HT1080 (cell line): ENCODE measurements around the gene SHANK3. TPM values are rescaled to one million over a fixed set of nuclear protein-coding genes. Genes with fewer than 3 reads are reported as not detected.
"Not testable (repeated sequence)": the region's sequence is repeated elsewhere in the genome, so short reads cannot be mapped to it uniquely, and the experiment has no call there.

ENCODE experiments used
- DNase-seq: peaks from one replicate; pipeline ENCODE4 v3.0.0-alpha.2; 2015; ENCODE audit warnings: low read depth
- total RNA-seq: library from RNA; depleted of rRNA; stranded (reverse); fragments of >200 nt; shearing (Covaris generic); gene quantifications from 2 replicates; pipeline ENCODE4 v1.2.3, GENCODE V29; 2014

SHANK3 gene
- total RNA-seq, 1 experiment from 2014 or later, result 0.58 TPM

- DNase-seq, result not testable (repeated sequence)
Measured at GRCh38 chr22:50643821-50644101, 28.9 kb upstream of the SHANK3 start.

GRCh38 chr22:50653256-50653655, 19.4 kb upstream of the SHANK3 start:
- no peak for DNase-seq

GRCh38 chr22:50654664-50655063, 18.0 kb upstream of the SHANK3 start:
- DNase-seq, result not testable (repeated sequence)

GRCh38 chr22:50656122-50657070, 16.2 kb upstream of the SHANK3 start:
- DNase-seq, result peak; percentile 81

GRCh38 chr22:50657925-50658324, 14.7 kb upstream of the SHANK3 start:
- no peak for DNase-seq

- not testable (repeated sequence) for DNase-seq
Measured at GRCh38 chr22:50659711-50660110, 12.9 kb upstream of the SHANK3 start.

GRCh38 chr22:50660306-50660705, 12.3 kb upstream of the SHANK3 start:
- DNase-seq, result no peak

GRCh38 chr22:50665212-50665611, 7.4 kb upstream of the SHANK3 start:
- DNase-seq, result no peak

GRCh38 chr22:50665738-50666137, 6.9 kb upstream of the SHANK3 start:
- DNase-seq, result no peak

- DNase-seq, result no peak
Measured at GRCh38 chr22:50670513-50670912, 2.1 kb upstream of the SHANK3 start.

GRCh38 chr22:50670914-50671538, 1.6 kb upstream of the SHANK3 start:
- DNase-seq, result no peak

GRCh38 chr22:50671641-50672040, 982 bp upstream of the SHANK3 start:
- peak; percentile 29 for DNase-seq

- DNase-seq, result no peak
Measured at GRCh38 chr22:50672041-50672440, 582 bp upstream of the SHANK3 start.

GRCh38 chr22:50673231-50674129, 857 bp downstream of the SHANK3 start:
- no peak for DNase-seq

- no peak for DNase-seq
Measured at GRCh38 chr22:50674130-50674500, 1.5 kb downstream of the SHANK3 start.

GRCh38 chr22:50674606-50675552, 2.3 kb downstream of the SHANK3 start:
- no peak for DNase-seq

- no peak for DNase-seq
Measured at GRCh38 chr22:50675553-50676179, 3.0 kb downstream of the SHANK3 start.

- DNase-seq, result no peak
Measured at GRCh38 chr22:50676180-50676636, 3.6 kb downstream of the SHANK3 start.

GRCh38 chr22:50676661-50677492, 4.3 kb downstream of the SHANK3 start:
- DNase-seq, result no peak
